ENCODE measurements around the gene SF3B5.

- TF ChIP-seq GATA3 (IDR thresholded peaks at IDR 0.05; ENCODE audit: low read depth, low read length) (no peak), GATA2 (IDR thresholded peaks at IDR 0.05; ENCODE audit: low read depth, low read length) (no peak)
These were observed 46.0 kb downstream of the SF3B5 start for GRCh38 chr6:144049386-144049785.
